GM21528 (cell line): Measurements from ENCODE around the gene FBXO10.
"Not testable (repeated sequence)": the region's sequence is repeated elsewhere in the genome, so short reads cannot be mapped to it uniquely, and the experiment has no call there.

Source experiments
- ATAC-seq: cut with Tn5 transposase; IDR thresholded peaks from one replicate; pipeline ENCODE4 v1.9.1; 2021; ENCODE audit warnings: mild to moderate bottlenecking, moderate library complexity; ENCODE audit not compliant: unreplicated experiment, low FRiP score

Gene FBXO10

DNA sequence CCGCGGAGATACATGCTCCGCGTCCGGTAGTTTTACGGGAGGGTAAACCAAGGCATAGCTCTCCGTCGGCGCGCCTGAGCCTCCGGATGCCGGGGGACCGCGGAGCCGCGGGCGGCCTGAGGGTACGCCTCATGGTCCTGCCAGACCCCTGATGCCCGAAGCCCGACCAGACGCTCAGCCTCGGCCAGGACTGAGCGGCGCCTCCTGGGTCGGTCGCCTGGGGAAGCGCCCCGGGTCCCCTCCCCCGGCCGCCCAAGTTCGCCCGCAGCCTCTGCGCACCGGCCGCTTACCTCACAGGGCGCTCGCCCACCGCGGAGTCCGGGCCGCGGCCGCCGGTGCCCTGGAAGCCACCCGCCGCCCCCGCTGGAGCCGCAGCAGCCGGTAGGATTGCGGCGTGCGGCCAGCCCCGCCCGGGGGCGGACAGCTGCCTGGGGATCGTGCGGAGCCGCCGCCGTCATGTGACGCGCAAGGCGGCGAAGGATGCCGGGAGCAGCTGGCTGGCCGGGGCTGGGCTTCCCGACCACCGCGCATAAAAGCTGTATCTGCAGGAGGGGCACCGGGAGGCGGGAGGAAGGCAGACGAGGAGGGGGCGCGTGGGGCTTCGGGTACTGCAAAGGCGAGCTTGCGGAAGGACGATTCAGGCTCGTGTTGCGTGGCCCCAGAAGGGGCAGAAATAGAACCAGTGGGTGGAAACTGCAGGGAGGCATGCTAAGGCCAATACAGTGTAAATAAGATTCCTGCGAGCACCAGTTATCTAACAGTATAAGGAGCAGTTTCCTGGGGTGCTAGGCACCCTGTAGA is at the start of gene FBXO10:
Gene FBXO10, minus strand, starts transcription at position 460 of the 801 bp plus-strand sequence. CDS start 34,612 bp downstream, outside the sequence.
- ATAC-seq, result peak; percentile 73

DNA sequence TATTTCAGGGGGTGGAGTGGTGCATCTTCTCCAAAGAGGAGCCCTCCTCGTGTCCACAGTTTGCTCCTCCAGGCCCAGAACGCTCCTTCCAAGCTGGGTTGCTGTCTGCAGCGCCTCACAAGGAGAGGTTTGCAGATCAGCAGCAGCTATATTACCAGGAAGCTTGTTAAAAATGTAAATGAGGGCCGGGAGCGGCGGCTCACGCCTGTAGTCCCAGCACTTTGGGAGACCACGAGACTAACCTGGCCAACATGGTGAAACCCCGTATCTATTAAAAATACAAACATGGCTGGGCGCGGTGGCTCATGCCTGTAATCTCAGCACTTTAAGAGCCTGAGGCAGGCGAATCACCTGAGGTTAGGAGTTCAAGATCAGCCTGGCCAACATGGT is 49.6 kb upstream of the FBXO10 start:
- no peak for ATAC-seq

DNA sequence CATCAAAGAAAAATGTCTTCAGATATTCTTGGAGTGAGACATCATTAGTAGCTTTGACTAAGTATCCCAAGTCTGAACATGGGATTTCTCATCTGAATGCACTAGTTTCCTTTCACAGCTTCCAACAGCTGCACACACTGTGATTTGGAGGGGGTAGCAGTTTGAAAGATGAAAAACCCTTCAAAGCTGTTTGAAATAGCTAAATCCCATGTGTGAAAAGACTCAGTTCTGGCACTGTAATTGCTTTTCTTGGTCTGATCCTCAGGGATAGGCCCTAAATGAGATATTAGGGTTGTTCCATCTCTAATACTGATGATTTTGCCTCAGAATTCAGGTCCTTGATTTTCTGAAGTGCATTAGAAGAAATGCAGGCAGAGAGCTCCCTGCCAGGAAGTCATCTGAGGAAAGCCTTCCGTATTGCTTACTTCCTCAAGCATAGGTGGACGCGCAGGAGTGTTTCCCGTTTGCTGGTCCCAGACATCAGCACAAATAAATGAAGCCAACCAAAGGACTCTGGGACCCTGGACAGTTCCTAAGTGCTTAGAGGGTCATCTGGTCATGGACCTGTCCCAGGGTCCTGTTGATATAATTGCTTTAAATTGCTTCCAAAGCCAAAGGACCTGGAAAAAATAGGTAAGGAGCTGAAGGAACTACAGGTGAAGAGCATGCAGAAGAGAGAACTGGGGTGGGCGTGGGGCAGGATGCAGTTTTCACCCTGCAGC is 49.0 kb upstream of the FBXO10 start:
- ATAC-seq, result no peak

- ATAC-seq, result no peak
These were observed 47.9 kb upstream of the FBXO10 start for GRCh38 chr9:37624073-37624472.

GRCh38 chr9:37623267-37623666 is 47.1 kb upstream of the FBXO10 start:
- no peak for ATAC-seq

DNA sequence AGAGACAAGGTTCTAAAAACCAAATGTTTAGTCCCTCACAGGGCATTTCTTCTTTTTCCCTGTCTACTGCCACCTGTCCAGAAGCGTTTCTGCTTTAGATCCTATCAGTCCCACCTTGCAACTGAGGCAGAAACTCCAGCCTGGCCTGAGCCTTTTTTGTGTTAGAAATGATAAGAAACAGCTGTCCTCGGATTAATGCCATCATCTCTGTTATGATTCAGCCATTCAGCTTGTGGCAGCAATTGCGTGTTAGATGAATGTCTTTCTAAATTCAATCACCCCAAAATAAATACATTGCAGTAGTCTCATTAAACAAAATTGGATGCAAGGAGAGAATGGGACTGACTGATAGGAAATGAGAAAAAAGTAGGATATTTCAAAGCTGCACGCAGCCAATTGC is 46.3 kb upstream of the FBXO10 start:
- no peak for ATAC-seq

DNA sequence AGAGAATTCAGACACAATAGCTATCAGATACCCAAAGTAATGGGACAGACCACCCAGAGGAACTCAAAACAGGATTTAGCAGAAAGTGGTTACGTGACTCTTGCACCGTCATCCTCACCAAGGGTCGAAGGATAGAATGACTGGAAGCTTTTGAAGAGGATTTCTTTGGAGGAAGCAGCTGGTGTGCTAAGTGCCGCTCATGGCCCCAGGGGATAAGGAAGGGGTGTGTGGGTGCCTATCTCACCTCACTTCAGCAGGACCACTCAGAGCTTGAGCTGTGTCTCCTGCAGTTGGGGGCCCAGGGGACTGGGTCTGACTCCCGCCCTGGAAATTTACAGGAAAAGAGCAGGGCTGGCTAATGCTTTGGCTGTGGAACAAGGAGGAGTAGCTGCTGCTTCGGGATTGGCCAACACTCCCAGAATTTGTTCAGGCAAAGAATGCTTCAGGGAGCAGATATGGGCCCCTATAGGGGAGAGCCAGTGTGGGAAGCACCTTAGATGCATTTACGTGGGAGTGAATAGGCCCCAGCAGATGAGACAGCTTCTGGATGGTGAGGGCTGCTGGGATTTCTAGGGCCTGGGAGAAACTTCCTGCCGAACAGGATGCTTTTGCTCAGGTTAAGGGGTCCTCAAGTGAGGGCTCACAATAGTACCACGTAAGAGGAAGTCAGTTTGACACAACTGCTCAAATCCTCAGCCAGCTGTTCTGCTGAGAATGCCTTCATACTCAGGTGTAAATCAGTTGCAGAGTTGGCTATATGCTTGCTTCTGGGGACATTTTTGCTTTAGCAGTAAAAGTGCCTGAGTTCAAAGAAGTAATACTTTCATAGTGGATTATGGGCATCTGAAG is 45.3 kb upstream of the FBXO10 start:
- no peak for ATAC-seq

DNA sequence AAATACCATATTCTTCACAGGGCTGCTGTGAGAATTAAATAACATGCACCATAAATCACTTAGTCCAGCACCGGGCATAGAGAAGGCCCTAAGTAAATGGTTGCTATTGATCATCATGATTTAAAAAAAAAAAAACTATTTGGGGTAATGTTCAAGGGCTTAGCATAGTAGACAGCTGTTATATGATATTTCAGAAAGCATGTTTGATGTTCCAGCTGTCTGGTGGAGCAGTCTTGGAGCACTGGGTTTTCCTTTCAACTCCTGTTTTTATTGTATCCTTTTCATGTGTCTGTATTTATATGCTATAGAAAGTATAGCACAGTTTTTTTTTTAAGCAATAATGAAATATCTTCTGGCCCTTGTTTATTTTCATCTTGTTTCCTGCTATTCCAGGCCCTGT is 44.2 kb upstream of the FBXO10 start:
- no peak for ATAC-seq

GRCh38 chr9:37619806-37620205 is 43.6 kb upstream of the FBXO10 start:
- ATAC-seq, result no peak

GRCh38 chr9:37618817-37619216 is 42.6 kb upstream of the FBXO10 start:
- ATAC-seq, result no peak

- ATAC-seq, result no peak
These were observed 41.7 kb upstream of the FBXO10 start for GRCh38 chr9:37617832-37618231.

- no peak for ATAC-seq
These were observed 41.0 kb upstream of the FBXO10 start for GRCh38 chr9:37617161-37617560.

- no peak for ATAC-seq
These were observed 35.8 kb upstream of the FBXO10 start for GRCh38 chr9:37611961-37612360.

DNA sequence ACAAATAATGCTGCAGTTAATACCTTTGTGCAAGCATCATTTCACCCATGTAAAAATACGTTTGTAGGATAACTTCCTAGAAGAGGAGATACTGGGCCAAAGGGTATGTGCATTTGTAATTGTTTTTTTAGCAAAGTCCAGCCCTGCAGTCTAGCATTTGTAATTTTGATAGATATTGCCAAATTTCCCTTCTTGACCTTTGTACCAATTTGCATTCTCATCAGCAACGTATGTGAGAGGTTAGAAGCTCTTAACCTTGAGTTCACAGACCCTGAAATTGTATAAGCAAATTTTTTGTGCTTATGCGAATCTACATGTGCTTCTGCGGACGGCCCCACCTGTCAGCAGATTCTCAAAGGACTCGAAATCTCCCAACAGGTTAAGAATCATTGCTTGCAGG is 34.8 kb upstream of the FBXO10 start:
- ATAC-seq, result no peak

DNA sequence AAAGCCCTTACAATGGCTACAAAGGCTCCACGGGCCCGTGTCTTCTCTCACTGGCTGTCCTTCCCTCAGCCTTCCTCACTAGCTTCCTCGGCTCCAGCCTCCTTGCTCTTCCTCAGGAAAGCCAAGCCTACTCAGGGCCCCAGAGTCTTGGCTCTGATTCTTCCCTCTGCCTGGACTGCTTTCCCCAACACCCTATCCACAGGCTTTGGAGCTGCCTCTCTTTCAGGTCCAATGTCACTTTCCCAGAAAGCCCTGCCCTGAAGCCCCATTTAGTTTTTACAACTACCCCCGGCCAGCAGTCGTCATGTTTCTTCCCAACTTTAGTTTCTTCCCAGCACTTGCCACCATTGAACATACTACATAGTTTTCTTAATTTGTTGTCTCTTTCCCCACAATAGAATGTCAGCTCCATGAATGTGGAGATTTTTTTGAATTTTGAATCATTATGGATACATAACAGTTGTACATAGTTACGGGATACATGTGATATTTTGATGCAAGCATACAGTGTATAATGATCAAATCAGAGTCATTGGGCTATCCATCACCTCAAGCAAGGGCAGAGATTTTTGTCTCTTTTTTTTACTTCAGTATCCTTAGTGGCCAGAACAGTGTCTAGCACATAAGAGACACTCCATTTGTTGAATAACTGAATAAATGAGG is 33.7 kb upstream of the FBXO10 start:
- ATAC-seq, result no peak

- ATAC-seq, result no peak
These were observed 32.1 kb upstream of the FBXO10 start for GRCh38 chr9:37608250-37608649.

DNA sequence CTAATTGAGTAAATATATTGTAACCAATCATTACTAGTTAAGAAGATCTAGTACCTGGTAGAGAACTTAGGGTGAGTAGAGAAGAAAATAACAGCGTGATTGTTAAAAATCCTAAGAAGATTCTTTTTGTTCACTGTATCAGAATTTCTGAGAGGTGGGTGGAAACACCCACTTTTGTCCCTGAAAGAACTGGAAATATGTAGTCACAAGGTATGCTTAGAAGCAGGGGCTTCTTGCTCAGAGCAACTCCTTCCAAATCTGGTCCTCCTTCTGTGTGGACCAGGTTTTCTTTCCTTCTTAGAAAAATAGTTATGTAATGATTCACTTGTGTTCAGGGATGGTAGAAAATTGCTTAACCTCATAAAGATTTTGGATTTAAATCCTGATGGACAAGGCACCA is 28.1 kb upstream of the FBXO10 start:
- ATAC-seq, result no peak

DNA sequence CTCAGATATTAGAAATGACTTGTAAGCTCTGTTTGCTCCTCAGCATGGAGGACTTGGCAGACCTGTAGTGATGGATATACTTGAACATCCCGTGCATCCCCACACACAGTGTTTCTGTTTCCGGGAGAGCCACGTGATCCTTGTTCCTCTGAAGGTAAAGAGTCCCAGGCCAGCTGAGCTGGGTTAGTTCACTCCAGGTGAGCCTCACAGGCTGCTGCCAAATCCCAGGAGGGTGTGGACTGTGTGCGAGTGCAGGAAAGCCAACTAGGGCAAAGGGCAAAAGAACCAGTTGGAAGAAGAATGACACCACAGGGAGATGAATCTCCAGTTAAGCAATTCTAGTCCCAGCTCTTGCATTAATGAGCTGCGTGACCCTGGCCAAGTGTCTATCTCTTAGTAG is 26.6 kb upstream of the FBXO10 start:
- ATAC-seq, result no peak

DNA sequence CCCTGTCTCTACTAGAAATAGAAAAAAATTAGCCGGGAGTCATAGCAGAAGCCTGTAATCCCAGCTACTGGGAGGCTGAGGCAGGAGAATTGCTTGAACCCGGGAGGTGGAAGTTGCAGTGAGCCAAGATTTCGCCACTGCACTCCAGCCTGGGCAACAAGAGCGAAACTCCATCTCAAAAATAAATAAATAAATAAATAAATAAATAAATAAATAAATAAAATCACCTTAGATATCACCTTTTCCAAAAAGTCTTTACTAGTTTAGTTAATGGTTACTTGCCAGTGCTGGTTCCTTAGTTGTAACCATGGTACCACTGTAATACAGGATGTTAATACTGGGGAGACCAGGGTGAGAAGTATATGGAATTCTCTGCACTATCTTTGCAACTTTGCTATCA is 25.9 kb upstream of the FBXO10 start:
- not testable (repeated sequence) for ATAC-seq

DNA sequence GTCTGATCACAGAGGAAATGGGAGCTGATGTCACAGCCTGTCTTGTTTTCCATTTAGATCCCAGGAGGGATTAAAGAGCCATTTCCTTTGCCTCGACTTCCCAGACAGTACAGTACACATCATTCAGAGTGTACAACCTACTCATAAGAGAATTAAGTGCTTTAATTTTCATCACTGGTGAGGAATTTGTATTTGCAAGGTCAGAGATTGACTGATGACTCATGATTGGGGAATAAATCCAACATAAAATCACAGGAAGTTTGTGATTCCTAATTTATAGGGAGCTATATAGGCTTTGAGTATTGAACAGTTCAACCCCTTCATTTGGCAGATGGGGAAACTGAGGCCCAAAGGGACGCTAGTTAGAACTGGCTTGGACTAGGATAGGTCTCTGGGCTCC is 20.3 kb upstream of the FBXO10 start:
- ATAC-seq, result no peak
